HG03066 (cell line): ENCODE results near the gene FLYWCH2.

Source experiments
- ATAC-seq: cut with Tn5 transposase; IDR thresholded peaks from one replicate; pipeline ENCODE4 v1.9.1; 2021; ENCODE audit warnings: low read depth; ENCODE audit not compliant: unreplicated experiment

Gene FLYWCH2

DNA sequence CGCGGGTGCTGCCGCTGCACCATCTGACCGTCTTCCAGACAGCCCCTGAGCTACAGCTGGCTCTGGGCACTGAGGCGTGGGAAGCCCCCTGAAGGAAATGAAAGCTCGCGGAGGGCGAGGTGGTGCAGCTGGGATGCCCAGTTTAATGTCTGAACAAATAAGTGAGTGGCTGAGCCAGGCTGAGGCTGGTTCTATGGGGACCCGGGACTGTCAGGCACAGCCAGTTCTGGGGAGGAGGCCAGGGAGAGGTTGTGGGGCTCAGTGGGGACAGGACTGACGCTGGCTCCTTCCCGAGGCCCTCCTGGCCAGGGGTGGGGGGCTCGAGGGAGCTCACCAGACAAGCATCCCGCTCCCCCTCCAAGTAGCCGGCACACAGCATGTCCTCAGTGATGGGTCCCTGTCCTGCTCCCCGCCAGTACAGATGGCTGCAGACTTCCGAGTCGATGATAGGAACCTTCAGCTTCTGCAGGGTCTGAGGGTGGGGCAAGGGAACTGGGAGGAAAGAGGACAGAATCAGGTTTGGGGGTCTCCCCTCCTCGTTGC is 29.4 kb upstream of the FLYWCH2 start:
- no peak for ATAC-seq

DNA sequence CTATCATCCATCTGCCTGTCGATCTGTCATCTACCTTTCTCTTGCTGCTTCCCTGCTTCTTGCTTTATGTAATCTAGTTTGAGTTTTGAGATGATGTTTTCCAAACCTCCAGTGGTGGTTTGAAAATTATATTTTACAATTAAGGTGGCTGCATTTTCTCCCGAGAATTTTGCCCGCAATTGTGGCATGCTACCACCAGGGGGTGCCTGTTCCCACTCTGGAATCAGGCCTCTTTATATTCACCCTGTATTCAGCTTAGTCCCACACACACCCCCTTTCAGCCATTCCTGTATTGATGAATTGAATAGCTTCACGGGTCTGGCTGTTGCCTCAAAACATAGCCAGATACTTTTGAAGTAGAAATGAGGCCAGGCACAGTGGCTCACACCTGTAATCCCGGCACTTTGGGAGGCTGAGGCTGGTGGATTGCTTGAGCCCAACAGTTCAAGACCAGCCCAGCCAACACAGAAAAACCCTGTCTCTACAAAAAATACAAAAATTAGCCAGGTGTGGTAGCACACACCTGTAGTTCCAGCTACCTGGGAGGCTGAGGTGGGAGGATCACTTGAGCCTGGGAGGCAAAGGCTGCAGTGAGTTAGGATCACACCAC is 28.2 kb upstream of the FLYWCH2 start:
- no peak for ATAC-seq

DNA sequence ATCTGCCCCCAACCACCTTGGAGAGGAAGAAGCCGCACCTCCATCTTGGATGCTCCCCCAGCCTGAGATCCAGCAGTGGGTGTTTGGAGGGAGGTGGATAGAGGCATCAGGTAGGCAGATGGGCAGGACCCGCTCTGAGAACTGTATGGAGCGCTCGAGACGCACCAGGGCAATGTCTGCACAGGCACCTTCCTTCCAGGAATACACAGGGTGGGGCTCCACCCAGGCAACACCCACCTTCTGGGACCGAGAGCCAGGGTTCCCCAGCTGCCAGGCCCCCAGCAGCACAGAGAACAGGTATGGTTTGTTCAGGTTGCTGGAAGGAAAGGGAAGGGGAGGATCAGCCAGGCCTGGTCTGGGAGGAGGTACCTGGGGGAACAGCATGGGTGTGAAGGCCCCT is 27.5 kb upstream of the FLYWCH2 start:
- no peak for ATAC-seq

DNA sequence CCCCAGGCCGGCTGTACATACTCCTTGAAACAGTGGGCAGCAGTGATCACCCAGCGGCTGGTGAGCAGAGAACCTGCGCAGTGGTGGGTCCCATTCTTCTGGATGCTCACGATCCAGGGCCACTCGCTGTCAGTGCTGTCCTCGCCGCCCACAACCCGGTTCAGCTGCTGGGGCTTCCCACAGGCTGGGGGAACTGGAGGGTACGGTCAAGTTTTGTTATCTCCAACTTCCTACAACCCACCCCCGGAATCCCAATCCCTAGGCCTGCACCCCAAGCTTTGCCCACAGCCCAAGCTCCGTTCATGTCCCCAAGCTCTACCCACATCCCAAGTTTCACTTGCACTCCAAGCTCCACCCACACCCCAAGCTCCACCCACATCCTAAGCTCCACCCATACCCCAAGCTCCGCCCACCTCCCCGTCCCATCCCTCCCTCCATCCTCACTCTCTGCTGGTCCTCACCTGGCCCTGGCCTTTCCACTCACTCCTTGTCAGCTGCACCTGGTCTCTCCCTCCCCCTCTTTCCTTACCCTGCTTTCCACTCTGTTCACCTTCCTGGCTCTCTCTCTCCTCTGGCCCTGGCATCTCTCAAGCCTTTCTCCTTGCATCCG is 26.8 kb upstream of the FLYWCH2 start:
- no peak for ATAC-seq

DNA sequence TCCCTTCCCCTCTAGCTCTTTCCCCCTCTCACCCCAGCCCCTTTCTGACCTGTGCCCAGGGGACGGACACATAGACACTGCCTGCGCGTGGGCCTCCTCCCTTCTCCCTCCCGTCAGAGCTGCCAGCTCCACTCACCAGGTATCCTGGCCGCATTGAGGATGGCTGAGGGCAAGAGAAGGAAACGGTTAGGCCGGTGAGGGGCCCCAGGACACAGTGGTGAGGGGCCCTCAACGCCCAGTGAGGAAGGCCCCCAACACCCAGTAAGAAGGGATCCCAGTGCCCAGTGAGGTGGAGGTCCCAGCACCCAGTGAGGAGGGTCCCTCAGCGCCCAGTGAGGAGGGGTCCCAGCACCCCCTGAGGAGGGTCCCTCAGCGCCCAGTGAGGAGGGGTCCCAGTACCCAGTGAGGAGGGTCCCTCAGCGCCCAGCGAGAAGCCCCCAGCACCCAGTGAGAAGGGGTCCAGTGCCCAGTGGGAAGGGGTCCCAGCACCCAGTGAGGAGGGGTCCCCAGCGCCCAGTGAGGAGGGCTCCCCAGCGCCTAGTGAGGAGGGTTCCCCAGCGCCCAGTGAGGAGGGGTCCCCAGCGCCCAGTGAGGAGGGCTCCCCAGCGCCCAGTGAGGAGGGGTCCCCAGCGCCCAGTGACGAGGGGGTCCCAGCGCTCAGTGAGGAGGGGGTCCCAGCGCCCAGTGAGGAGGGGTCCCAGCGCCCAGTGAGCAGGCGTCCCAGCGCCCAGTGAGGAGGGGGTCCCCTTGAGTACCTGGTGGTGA is 26.1 kb upstream of the FLYWCH2 start:
- no peak for ATAC-seq

DNA sequence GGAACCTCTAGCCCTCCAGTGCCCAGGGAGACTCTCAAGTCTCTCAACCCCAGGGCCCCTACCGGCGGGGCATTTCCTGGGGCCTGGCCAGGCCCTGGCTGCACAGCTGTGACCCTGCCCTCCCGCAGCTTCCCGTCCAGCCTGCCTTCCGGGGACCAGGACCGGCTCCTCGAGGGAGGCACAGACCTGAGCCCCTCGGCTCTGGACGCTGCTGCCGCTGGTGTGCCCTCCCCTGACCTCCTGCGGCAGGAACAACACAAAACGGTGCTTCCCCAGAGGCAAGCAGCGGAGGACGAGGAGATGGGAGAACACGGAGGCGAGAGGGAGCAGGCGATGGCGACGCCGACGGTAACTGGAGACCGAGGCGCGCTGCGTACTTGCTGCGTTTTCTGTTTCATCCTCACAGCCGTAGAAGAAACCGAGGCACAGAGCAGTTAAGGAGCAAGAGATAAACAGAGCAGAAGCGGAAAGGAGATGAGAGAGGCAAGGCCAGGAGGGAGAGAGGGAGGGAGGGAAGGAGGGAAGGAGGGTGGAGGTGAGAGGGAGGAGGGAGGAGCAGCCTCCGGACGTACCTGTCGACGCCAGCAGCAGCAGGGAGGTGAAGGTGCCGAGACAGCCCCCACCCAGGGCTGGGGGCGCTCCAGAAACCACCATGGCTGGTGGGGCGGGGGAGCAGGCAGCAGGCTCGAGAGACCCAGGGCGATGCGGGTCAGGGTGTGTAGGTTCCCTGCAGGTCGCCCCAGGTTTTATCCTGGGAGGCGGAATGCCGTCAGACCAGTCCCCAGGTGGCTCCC is 25.4 kb upstream of the FLYWCH2 start, which contains the start of gene PRSS22:
TSS of gene PRSS22 (minus strand) at position 720 of the 794 bp plus-strand sequence. CDS start at position 654, 66 bp downstream.
- ATAC-seq, result no peak

DNA sequence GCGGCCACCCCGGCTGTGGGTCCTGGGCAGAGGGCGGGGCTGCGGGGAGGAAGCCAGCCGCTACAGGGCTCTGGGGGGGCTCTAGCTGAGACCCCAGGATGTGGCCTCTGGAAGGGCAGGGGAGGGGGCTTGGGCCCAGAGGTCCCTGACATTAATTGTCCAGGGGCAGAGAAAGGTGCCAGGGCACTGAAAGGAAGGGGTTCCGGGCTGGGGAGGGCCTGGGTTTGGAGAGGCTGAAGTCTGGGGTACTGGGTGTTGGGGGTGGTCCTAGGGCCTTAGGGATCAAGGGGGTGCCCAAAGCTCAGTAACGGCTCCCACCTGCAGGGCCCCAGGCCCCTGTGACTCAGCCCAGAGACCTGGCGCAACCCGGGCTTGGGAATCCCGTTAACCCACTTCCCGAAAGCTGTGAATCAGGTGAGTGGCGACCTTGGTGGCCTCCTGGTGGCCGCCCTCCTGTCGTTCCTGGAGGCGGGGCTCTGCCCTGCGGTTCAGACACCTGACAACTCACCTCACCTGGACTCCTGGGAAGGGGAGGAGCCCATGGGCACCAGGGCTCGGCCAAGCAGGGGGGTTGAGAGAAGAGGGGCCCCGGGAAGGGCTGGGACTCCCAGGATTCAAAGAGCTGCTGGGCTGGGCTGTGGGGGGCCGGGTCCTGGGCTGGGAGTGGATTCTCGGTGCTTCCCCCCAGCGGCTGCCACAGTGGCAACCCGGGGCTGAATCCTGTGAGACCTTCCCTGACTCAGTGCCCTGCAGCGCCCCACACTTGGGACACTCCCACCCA is 24.6 kb upstream of the FLYWCH2 start:
- no peak for ATAC-seq

DNA sequence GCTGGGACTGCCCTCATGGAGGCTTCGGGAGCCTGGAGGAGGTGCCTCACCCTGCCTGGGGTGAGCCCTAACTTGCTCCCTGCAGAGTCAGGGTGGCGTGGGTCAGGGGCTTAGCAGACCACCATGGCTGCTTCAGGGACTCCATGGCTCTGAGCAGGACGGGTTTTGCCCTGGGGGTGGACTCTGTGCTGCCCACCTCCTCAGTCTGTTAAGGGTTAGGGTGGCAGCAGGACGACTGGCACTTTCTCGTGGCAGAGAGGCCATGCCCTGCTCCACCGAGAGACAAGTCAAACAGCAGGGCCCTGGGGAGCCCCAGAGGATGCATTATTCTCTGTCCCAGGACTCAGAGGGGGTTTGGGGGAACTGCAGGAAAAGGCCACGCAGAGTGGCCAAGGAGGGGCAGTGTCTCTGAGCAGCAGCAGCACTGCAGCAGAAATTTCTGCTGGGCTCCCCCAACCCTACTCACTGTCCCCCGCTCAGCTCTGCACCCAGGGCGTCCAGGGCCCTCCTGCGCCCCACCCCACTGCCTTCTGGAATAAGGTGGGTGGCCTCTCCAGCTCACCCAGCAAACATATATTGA is 23.2 kb upstream of the FLYWCH2 start:
- no peak for ATAC-seq

DNA sequence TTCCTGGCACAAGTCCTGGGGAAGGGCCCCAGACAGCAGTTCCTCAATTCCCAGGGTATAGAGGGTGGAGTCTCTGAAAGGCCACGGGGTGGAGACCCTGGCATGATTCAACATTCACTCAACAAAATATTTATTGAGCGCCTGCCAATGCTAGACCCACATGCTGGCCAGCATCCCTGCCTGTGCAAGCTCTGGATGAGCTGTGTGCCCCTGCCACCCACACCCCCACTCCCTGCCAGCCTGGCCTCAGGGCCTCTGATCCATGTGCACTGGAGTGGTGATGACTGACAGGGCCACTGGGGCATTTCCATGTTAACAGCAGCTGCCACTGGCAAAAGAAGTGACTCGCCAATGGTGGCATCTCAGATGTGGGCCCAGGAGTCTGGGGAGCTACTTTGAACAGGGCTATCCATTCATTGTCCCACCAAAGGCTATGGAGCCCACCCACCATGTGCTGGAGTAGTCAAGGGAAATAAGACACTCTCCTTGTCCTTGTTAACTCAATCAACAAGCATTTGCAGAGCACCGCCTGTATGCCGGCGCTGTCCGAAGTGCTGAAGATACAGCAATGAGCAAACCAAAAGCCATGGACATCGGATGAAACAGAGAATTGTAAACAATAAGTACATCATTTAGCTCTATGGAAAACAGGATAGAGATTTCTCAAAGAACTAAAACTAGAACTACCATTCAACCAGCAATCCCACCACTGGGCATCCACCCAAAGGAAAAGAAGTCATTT is 22.0 kb upstream of the FLYWCH2 start:
- ATAC-seq, result no peak

DNA sequence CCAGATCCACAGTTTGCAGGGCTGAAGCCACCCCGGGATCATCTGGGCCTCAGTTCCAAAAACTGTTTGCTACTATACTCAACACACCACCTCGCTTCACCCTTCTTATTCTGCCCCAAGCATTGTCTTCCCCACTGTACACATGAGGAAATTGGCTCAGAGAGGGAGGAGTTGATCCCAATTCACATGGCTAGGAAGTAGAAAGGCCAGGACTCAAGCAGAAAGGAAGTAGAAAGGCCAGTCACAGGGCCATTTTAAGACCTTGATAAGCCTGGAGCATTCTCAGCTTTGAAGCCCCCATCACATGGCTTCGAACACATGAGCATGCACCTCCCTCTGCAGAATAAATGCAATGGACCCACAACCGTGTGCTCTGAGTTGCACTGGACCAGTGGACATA is 17.4 kb upstream of the FLYWCH2 start:
- no peak for ATAC-seq

DNA sequence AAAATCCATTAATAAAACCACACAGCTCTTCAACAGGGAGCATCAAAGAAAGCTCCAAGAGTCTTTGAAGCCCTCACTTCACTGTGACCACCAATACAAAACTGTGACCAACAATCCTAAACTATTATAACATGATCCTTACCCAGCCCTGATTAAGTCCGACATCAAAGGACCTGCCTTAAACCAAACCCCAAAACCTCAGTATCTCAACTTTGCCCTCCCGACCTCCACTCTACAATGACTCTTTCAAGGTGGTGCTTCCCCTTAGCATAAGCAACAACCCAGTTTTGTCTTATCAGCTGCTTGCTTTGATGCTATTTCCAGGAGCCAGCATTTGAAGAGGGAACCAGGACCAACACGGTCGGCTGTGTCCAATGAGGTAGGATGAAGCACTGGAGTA is 16.6 kb upstream of the FLYWCH2 start:
- ATAC-seq, result no peak

DNA sequence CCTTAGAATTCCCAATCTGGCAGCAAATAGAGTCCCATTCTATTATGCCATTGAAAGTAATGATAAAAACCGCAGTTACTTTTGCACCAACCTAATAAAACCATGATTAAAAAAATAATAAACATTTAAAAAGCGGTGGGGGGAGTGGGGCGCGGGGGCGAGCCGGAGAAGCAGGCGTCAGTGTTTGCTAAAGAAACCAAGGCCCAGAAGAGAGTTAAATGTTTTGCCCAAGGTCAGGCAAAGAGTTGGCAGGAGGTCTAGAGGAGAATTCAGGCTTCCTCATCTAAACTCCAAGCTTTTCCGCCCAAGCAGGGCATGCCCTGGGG is 15.4 kb upstream of the FLYWCH2 start:
- no peak for ATAC-seq

DNA sequence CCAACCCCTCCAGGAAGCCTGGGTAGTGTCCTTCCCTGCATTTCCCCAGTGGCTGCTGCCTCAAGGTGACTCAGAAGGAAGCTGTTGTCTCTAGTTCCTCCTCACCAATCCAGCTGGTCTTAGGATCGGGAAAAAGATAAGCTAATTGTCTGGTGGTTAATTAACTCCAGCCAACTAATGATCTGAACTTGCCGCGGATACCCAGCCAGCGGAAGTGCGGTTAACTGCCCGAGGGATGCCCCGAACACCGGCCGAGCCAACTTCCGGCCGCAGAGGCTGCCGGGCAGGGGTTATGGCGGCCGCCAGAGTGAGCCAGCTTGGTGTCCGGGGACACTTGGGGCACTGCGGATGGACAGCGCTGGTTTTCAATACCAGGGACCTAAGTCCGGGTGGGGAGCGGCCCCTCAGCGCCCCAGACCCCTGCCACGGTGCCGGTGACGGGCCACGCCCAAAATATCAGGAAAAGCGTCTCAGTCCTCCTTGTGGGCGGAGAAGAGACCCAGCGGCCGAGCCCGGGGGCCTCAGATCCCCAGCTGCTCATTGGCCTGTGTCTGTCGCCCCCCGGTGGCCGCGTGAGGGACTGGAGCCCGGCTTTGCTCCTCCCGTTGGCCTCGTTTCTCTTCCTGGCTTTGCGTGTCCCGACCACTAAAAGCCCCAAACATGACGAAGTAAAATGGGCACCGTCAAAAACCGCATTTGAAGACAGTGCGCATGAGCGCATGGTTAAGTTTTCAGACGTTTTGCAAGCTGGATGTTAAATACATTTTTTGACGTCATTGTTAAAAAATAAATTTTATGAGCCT is 14.8 kb upstream of the FLYWCH2 start:
- peak; percentile 88 for ATAC-seq

DNA sequence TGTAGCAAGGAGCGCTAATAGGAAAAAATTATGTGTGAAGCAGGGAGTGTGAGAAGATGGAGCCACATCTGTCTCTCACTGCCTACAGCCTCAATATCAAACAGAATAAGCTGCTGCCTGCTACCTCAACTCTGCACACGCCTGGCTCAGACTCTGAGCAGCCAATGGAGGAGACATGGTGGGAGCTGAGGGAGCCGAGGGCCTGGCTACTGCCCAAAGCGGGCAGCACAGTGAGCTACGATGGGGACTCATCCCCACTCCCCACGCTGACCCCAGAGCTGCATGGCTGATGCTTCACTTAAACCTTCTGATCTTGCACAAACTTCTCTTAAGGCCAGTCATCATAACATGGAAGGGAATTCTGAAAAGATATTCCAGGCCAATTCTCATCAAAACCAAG is 11.1 kb upstream of the FLYWCH2 start:
- no peak for ATAC-seq

DNA sequence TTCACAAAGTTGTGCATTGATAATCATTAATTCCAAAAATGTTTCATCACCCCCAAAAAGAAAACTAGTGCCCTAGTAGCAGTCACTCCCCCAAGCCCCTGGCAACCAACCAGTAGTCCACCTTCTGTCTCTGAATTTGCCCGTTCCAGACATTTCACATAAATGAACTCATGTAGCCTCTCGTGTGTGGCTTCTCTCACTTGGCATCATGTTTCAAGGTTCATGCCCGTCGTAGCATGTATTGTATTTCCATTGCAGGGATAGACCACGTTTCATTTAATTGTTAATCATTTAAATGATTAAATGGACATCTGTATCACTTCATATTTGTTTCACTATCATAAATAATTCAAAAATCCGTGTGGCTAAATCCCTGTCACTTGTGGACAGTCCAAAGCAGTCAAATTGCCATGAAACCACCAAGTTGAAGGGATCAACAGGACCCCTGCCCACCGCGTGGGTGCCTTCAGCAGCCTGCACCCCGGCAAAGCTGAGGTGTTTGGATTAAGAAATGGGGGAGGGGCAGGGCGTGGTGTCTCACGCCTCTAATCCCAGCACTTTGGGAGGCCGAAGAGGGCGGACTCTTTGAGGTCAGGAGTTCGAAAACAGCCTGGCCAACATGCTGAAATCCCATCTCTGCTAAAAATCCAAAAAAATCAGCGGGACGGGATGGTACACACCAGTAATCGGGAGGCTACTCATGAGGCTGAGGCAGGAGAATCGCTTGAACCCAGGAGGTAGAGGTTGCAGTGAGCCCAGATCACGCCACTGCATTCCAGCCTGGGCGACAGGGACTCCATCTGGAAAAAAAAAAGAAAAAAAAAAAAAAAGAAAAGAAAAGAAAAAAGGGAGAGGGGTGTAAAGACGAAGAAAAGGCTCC is 8.7 kb upstream of the FLYWCH2 start:
- no peak for ATAC-seq

DNA sequence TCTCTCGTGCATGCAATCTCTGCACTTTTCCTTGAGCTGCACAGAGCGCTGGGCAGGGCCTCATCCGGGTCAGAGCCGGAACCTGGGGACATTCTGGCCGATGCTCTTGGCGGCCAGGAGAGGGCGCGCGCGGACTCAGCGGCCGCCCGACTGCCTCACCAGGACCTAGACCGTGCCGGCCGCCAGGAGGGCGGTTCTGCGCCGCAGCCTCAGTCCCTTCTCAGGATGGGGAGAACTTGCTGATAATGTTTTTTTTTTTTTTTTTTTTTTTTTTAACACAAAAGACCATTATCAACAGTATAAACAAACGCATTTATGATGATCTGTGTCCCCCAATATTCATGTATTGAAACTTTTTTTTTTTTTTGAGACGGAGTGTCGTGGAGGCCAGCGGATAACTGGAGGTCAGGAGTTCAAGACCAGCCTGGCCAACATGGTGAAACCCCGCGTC is 8.1 kb upstream of the FLYWCH2 start:
- no peak for ATAC-seq

DNA sequence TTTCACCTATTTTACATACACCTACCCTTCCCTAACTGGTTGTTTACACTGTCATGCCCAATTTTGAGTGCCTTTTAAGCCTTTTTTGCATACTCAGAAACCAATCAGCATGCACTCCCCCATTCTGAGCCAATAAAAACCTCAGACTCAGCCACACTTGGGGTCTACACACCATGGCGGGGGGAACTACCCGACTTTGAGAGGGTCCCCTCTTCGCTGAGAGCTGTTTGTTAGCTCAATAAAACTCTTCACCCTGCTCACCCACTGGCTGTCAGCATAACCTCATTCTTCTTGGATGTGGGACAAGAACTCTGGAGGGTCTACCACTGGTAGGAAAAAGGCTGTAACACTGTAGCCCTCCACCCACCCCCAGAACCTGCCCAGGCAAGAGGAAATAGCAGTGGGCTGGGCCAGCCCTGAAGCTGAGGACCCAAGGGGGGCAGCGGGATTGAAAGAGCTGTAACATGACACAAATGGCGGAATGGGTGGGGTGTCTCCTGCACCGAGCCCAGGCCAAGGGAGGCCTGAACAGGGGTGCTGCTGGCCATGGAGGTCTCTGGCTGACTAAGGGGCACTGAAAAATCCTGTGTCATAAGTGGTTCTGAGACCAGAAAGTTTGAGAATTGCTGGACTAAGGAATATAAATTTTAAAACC is 3.0 kb upstream of the FLYWCH2 start:
- ATAC-seq, result no peak
